GDM1 (cell line): Measurements from ENCODE around the gene VCPKMT.

ENCODE experiments used
- DNase-seq: peaks from one replicate; lab custom pipeline; 2025; lab: John Stamatoyannopoulos, UW

Gene VCPKMT

DNA sequence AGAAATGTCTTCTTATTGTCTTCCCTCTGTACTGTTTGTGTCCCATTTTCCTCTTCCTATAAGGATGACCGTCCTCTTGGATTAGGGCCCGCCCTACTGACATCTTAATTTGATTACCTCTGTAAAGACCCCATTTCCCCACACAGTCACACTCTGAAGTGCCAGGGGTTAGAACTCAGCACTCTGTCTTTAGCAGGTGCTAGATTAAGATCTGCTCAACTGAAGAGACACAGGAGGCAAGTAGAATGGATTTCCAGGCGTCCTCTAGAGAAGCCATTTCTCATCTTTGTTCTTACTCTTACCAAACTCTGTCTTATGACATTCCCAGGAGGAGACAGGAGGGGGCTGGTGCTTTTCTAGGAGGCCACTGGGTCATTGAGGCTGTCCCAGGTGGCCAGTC lies 50.8 kb downstream of the VCPKMT start:
- DNase-seq = no peak

DNA sequence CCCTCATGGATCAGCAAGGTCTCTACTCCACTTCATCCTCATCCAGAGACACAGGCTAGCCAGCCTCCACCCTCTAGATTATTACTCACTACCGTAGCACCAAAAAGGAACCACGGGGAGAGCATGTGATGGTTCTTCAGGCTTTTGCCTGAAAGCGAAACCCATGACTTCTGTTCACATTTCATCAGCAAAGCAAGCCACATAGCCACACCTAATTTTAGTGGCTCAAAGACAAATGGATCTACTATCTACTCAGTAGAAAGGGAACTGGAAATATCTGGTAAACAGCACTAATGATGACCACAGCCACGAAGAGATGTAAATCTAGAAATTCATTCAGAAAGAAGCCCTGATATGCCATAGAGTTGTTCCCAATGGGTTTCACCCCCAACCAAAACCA lies 51.4 kb downstream of the VCPKMT start:
- peak; percentile 17 for DNase-seq

DNA sequence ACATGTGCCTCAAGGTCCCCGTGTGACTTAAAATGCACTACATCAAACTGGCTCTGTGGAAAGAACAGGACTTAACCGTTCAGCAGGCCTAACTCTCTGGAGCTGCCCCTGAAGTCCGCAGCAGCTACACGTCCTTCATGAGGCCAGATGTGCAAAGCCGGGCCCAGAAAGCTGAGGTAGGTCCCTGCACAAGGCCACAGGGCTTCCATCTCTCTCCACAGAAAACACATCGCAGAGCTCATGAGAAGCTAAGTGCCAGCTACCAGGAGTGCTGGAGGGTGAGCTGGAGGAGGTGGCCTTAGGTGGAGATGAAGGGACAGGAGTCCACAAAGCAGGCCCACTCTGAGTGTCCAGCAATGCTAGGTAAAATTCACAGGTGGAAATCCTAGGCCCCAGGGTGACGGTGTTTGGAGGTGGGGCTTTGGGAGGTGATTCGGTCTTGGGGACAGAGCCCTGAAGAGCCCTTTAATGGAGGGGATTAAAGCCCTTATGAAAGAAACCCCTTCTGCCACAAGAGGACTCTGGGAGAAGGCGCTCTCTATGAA lies 52.4 kb downstream of the VCPKMT start:
- no peak for DNase-seq

DNA sequence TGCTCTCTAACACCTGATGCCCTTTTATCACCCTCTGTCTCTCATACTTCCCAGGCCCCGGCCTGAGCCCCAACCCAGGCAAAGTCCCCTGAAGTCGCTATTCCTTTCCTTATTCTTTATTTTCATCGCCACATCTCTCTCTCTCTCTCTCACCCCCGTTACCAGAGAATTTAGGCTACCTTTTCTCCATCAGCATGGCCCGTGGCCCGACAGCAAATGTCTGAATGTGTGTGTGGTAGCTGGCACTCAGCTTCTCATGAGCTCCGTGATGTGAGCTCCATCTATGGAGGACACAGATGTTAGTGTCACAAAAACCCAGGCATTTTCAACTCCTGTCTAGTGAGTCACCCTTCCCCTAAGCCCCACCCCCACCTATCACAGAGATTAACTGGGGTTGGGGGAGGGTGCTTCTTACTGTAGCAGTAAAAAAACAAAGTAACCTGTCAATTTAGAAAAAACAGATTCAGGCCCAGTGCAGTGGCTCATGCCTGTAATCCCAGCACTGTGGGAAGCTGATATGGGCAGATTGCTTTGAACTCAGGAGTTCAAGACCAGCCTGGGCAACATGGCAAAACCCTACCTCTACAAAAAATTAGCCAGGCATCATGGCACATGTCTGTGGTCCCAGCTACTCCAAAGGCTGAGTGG lies 53.8 kb downstream of the VCPKMT start:
- peak; percentile 34 for DNase-seq

- peak; percentile 18 for DNase-seq
Measured at GRCh38 chr14:50061664-50062437, 54.5 kb downstream of the VCPKMT start.

GRCh38 chr14:50060871-50061663 lies 55.3 kb downstream of the VCPKMT start:
- DNase-seq = peak; percentile 49

DNA sequence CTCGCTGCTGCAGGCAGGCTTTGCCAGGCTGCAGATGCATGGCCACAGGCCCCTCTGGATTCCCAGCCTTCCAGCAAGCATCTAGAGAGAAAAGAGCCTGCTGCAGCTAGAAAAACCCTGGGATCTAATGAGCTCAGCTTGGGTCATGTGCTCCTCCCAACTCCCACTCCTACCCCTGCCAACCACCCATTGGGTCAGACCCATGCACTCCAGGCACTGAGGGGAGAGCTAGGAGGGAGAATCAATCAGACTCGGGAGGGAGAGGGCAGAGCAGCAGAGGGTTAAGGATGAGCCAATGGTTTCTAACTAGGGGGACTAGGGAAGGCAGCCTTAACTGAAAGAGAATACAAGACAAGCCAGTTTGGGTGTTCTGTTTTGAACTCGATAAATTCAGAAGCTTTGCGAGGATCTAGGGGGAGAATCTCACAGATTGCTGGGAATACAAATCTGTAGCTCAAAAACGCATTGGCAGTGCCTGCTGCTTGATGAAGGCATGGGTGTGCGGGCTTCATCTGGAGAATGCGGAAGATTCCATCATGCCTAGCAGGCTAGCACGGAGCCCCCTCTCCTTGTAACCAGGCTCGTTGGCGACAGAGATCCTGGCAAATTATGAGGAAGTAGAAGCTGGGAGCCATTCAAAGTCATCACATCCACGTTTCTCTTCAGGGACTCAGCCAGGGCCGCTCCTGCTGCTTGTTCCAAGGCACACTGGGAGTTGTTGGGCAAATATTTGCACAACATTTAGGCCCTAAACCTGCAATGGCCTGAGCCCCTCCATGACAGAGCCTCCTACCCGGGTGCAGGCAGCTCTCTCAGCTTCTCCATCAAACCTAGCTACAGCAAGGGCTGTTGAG lies 56.4 kb downstream of the VCPKMT start:
- no peak for DNase-seq
